Mesenchymal stem cell (in vitro differentiated cells and primary cell): ENCODE data around the gene UNC93B1.

Experiments used
- DNase-seq: peaks from one replicate; pipeline ENCODE4 v3.0.0-alpha.2; 2013
- H2AFZ ChIP-seq: one replicate; pipeline ENCODE4 v1.6.1; 2013; ENCODE audit warnings: low read depth, mild to moderate bottlenecking, control low read depth, inconsistent platforms, low read length, moderate library complexity
- H2AK5ac ChIP-seq: 2 replicates; pipeline ENCODE4 v1.6.1; 2013; ENCODE audit warnings: low read length, moderate library complexity, mild to moderate bottlenecking, inconsistent platforms; ENCODE audit not compliant: severe bottlenecking
- H2BK120ac ChIP-seq: one replicate; pipeline ENCODE4 v1.6.1; 2013; ENCODE audit warnings: low read depth, mild to moderate bottlenecking, inconsistent platforms, low read length, moderate library complexity
- H2BK12ac ChIP-seq, 2 experiments: one replicate each; pipeline ENCODE4 v1.6.1; 2013; ENCODE audit warnings: inconsistent platforms in 2 of 2, low read length in 2 of 2, mild to moderate bottlenecking in 2 of 2, moderate library complexity in 2 of 2, control low read depth in 1 of 2
- H2BK15ac ChIP-seq: one replicate; pipeline ENCODE4 v1.6.1; 2013; ENCODE audit warnings: mild to moderate bottlenecking, low read depth, inconsistent platforms; ENCODE audit not compliant: poor library complexity, severe bottlenecking
- H2BK5ac ChIP-seq: 2 replicates; pipeline ENCODE4 v1.6.1; 2013; ENCODE audit warnings: low read depth, mild to moderate bottlenecking, low read length, control low read depth, inconsistent platforms; ENCODE audit not compliant: poor library complexity, severe bottlenecking
- H3K14ac ChIP-seq, 2 experiments: one replicate each; pipeline ENCODE4 v1.6.1; 2013; ENCODE audit warnings: inconsistent platforms in 2 of 2, low read length in 2 of 2, control low read depth in 1 of 2, mild to moderate bottlenecking in 1 of 2, moderate library complexity in 1 of 2
- H3K18ac ChIP-seq, 2 experiments: one replicate each; pipeline ENCODE4 v1.6.1; 2013; ENCODE audit warnings: inconsistent platforms in 2 of 2, low read length in 2 of 2, control low read depth in 1 of 2, low read depth in 1 of 2, mild to moderate bottlenecking in 1 of 2
- H3K23ac ChIP-seq, 2 experiments: one replicate each; pipeline ENCODE4 v1.6.1; 2013; ENCODE audit warnings: inconsistent platforms in 2 of 2, low read length in 2 of 2, mild to moderate bottlenecking in 2 of 2, moderate library complexity in 2 of 2, control low read depth in 1 of 2
- H3K27ac ChIP-seq: 2 replicates; pipeline ENCODE4 v1.5.1; 2013; ENCODE audit warnings: mild to moderate bottlenecking, moderate library complexity, low read length, control low read depth, inconsistent platforms; ENCODE audit not compliant: poor library complexity, severe bottlenecking
- H3K27me3 ChIP-seq, 2 experiments: 2 replicates each; pipeline versions ENCODE4 v1.6.1 to v1.7.0; 2013; ENCODE audit warnings: low read length in 2 of 2, mild to moderate bottlenecking in 2 of 2, moderate library complexity in 2 of 2, control low read depth in 1 of 2, inconsistent platforms in 1 of 2; ENCODE audit not compliant: control insufficient read depth in 1 of 2, insufficient read depth in 1 of 2
- H3K36me3 ChIP-seq, 2 experiments: 2 replicates each; pipeline versions ENCODE4 v1.6.1 to v1.7.0; 2013; ENCODE audit warnings: low read length in 2 of 2, control low read depth in 1 of 2, inconsistent platforms in 1 of 2, low read depth in 1 of 2, mild to moderate bottlenecking in 1 of 2; ENCODE audit not compliant: insufficient read depth in 2 of 2, control insufficient read depth in 1 of 2
- H3K4ac ChIP-seq, 2 experiments: one replicate each; pipeline ENCODE4 v1.6.1; 2013; ENCODE audit warnings: inconsistent platforms in 2 of 2, low read length in 2 of 2, mild to moderate bottlenecking in 2 of 2, moderate library complexity in 2 of 2, control low read depth in 1 of 2, low read depth in 1 of 2
- H3K4me1 ChIP-seq: 2 replicates; pipeline ENCODE4 v1.6.1; 2013; ENCODE audit warnings: low read depth, low read length, control low read depth; ENCODE audit not compliant: control insufficient read depth, insufficient read depth
- H3K4me2 ChIP-seq: 2 replicates; pipeline ENCODE4 v1.6.1; 2013; ENCODE audit warnings: low read length, mild to moderate bottlenecking, inconsistent platforms; ENCODE audit not compliant: poor library complexity, severe bottlenecking
- H3K4me3 ChIP-seq, 2 experiments: 2 replicates each; pipeline versions ENCODE4 v1.5.1 to v1.7.0; 2013; ENCODE audit warnings: low read length in 2 of 2, mild to moderate bottlenecking in 2 of 2, control low read depth in 1 of 2, low read depth in 1 of 2; ENCODE audit not compliant: insufficient read depth in 1 of 2
- H3K79me1 ChIP-seq: replicated peaks from 2 replicates; pipeline ENCODE4 v1.6.1; 2013; ENCODE audit warnings: mild to moderate bottlenecking, control low read depth, low read length, inconsistent platforms; ENCODE audit not compliant: poor library complexity, severe bottlenecking
- H3K9ac ChIP-seq: 2 replicates; pipeline ENCODE4 v1.7.0; 2013; ENCODE audit warnings: mild to moderate bottlenecking, low read length, moderate library complexity
- H3K9me3 ChIP-seq: 2 replicates; pipeline ENCODE4 v1.7.0; 2013; ENCODE audit warnings: mild to moderate bottlenecking, low read length; ENCODE audit not compliant: control insufficient read depth
- H4K8ac ChIP-seq: one replicate; pipeline ENCODE4 v1.6.1; 2013; ENCODE audit warnings: inconsistent platforms, mild to moderate bottlenecking, low read length, moderate library complexity
- H4K91ac ChIP-seq: one replicate; pipeline ENCODE4 v1.6.1; 2013; ENCODE audit warnings: mild to moderate bottlenecking, low read length, inconsistent platforms
- WGBS: methylation state at CpG from one replicate; pipeline ENCODE4 v1.1.7; 2013; ENCODE audit warnings: mixed read lengths; 5-methylcytosine and 5-hydroxymethylcytosine counted together

Gene UNC93B1

DNA sequence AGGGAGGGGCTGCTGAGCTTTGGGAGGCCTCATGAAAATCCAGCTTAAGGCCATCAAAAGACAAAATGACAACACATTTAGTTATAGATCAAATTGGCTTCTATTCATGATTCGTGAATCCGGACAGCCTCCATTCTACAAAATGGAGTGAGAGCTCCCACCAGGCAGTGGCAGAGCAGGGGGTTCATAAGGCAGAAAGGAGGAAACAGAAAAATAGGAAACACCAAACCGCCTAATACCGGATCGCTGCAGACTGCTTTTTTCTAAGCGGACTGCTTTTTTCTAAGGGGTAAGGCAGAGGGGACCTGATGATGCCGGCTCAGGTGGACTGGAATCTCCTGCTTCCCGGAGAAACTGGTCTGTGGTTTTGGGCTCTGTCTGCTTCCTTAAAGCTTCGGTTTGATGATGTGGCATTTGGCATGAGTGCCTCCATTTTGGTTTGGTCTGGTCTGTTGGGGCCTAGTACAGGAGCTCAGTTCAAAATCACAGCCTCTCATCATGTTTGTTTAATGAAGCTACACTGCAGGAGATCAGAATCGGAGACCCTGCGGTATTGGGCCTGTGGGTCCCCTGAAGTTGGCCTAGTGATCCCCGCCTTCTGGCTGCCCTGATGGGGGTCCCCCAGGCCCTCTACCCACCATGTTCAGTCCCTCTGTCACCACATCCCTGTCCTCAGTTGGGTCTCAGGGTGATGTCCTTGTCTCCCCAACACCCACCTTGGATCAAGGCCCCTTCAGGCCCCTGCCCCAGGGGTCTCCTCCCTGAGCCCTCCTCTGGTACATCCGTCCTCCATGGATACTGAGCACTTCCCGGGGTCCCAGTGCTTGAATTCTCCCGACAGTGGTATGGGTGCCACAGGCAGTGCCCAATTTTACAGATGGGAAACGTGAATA is 7.4 kb upstream of the UNC93B1 start:
- Histone ChIP-seq H3K9me3 (no peaks in the 10 kb centered on the region), H3K4me2 (peak overlapping the region; percentile 42), H2AK5ac (peak overlapping the region; percentile 100), H3K36me3 (peaks cover 5% of the 10 kb centered on the region in 2 experiments), H3K27ac (peak overlapping the region; percentile 94), H4K8ac (peak overlapping the region; percentile 86), H3K79me1 (peaks cover 12% of the 10 kb centered on the region), H3K18ac (peak overlapping the region; percentile 88 to 97), H2AFZ (no peak overlapping the region), H3K14ac (peak overlapping the region in 1 of 2 experiments; percentile 29), H2BK12ac (peak overlapping the region; percentile 91 to 99), H3K9ac (peak overlapping the region; percentile 91), H3K23ac (peak overlapping the region in 1 of 2 experiments; percentile 45), H2BK5ac (no peak overlapping the region), H3K4ac (peak overlapping the region; percentile 91 to 95), H2BK15ac (peak overlapping the region; percentile 65), H3K4me1 (peaks cover 61% of the 10 kb centered on the region), H3K27me3 (no peaks in the 10 kb centered on the region), H2BK120ac (peak overlapping the region; percentile 84), H3K4me3 (peak overlapping the region in 1 of 2 experiments; percentile 83), H4K91ac (peak overlapping the region; percentile 96)
- 93% methylated on average over 16 of the region's 16 CpGs for WGBS
- no peak for DNase-seq

DNA sequence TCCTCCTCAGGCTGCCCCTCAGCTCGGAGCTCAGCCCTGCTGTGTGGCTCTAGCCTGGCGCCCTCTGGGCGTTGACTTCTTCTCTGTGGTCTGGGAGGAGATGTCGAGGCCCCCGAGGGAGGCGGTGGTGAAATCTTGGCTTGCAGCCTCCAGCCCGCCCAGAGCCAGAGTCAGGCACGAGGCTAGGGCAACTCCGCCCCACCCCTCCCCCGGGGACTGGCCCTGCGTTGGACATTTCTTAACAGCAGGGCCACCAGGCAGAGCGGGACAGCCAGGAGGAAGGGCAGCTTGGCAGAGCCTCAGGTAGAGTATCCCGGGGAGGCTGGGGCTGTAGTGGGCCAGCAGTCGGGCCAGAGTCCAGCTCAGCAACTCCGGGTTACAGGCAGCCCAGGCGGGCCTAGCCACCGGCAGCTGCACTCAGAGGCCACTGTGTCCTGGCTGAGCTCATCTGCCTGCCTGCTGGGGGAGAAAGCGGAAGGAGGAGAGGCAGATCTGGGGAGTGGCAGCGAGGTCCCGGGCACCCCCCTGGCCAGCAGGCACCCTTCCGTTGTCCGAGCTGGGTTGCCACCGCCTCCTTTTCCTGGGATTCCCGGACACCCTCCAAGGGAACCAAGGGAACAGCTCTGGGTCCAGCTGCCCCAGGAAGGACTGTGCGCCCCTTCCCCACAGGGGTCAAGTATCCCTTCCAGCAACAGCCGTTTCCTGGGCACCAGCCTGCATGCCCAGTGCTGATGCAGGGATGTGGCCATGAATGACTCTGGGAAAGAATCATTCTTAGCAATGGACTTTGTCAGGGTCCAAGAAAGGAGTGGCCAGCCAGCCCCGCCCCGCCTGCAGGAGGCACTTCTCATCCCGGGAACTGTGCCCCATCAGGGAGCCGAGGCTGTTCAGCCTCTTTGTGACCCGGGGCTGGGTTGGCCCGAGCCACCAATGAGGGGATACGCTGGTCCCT is 6.5 kb upstream of the UNC93B1 start, which contains the start of gene ALDH3B1:
Gene ALDH3B1 (plus strand): TSS at position 238 of the 952 bp plus-strand sequence. CDS start 4,971 bp downstream, outside the sequence.
- Histone ChIP-seq H3K9ac (peak within 1 kb of the TSS; percentile 91), H2AK5ac (peak within 1 kb of the TSS; percentile 100), H2BK15ac (peak within 1 kb of the TSS; percentile 86), H2AFZ (no peak within 1 kb of the TSS), H3K18ac (peak within 1 kb of the TSS; percentile 40 to 97), H4K91ac (peak within 1 kb of the TSS; percentile 96), H2BK120ac (peak within 1 kb of the TSS; percentile 84), H3K4me2 (peak within 1 kb of the TSS; percentile 50), H3K27ac (peak within 1 kb of the TSS; percentile 94), H3K14ac (peak within 1 kb of the TSS in 1 of 2 experiments; percentile 78), H2BK5ac (peak within 1 kb of the TSS; percentile 51), H3K4me1 (peaks cover 61% of the 10 kb centered on the region), H3K79me1 (peaks cover 12% of the 10 kb centered on the region), H3K23ac (peak within 1 kb of the TSS in 1 of 2 experiments; percentile 45), H2BK12ac (peak within 1 kb of the TSS; percentile 40 to 91), H3K27me3 (no peaks in the 10 kb centered on the region), H4K8ac (peak within 1 kb of the TSS; percentile 95), H3K9me3 (no peaks in the 10 kb centered on the region), H3K4ac (peak within 1 kb of the TSS; percentile 90 to 95), H3K36me3 (peaks cover 5% of the 10 kb centered on the region in 2 experiments), H3K4me3 (peak within 1 kb of the TSS; percentile 43 to 83)
- 22% methylated on average over 32 of the region's 33 CpGs for WGBS
- peak; percentile 94 for DNase-seq

- Histone ChIP-seq H3K27me3 (no peaks in the 10 kb centered on the region), H2BK5ac (peak overlapping the region; percentile 51), H3K23ac (no peak overlapping the region), H2BK15ac (peak overlapping the region; percentile 86), H4K8ac (peak overlapping the region; percentile 95), H4K91ac (peak overlapping the region; percentile 87), H3K4me3 (peak overlapping the region; percentile 2 to 83), H3K27ac (peak overlapping the region; percentile 94), H3K4ac (peak overlapping the region in 1 of 2 experiments; percentile 4), H2BK120ac (peak overlapping the region; percentile 84), H3K79me1 (peaks cover 12% of the 10 kb centered on the region), H3K14ac (no peak overlapping the region), H3K4me2 (peak overlapping the region; percentile 50), H2AFZ (no peak overlapping the region), H2AK5ac (peak overlapping the region; percentile 26), H3K18ac (no peak overlapping the region), H3K36me3 (peaks cover 0 to 5% of the 10 kb centered on the region in 2 experiments), H3K9ac (peak overlapping the region; percentile 91), H3K9me3 (no peaks in the 10 kb centered on the region), H2BK12ac (peak overlapping the region; percentile 25 to 80), H3K4me1 (peaks cover 55% of the 10 kb centered on the region)
- DNase-seq = peak; percentile 39
- 60% methylated on average over 10 of the region's 12 CpGs for WGBS
Observed at GRCh38 chr11:68009391-68010089, 5.6 kb upstream of the UNC93B1 start.
